ENCODE data around the gene ZNF365. TPM values are rescaled to one million over a fixed set of nuclear protein-coding genes. Genes with fewer than 3 reads are reported as not detected.
"Not testable (repeated sequence)": the region's sequence is repeated elsewhere in the genome, so short reads cannot be mapped to it uniquely, and the experiment has no call there.

ZNF365 gene
- total RNA-seq, 1 donor from 2014 or later: not detected

GRCh38 chr10:62343000-62343399, 31.2 kb upstream of the ZNF365 start:
- Mint-ChIP-seq H3K27ac (no peak overlapping the region), H3K4me1 (ENCODE audit: low read depth) (no peaks in the 10 kb centered on the region), H3K36me3 (ENCODE audit: insufficient read depth) (peaks cover 1% of the 10 kb centered on the region), H3K9me3 (ENCODE audit: low read depth) (peaks cover 29% of the 10 kb centered on the region), H3K27me3 (no peaks in the 10 kb centered on the region), H3K4me3 (ENCODE audit: low read depth) (no peak overlapping the region)
- DNase-seq (ENCODE audit: low spot score, unreplicated experiment): no peak
- TF ChIP-seq CTCF (IDR thresholded peaks at IDR 0.05; ENCODE audit: unreplicated experiment): no peak

- TF ChIP-seq CTCF (IDR thresholded peaks at IDR 0.05; ENCODE audit: unreplicated experiment): no peak
- H3K9me3 Mint-ChIP-seq (ENCODE audit: low read depth): peaks cover 40% of the 10 kb centered on the region
- no peak overlapping the region for H3K4me3 Mint-ChIP-seq (ENCODE audit: low read depth)
- DNase-seq (ENCODE audit: low spot score, unreplicated experiment): no peak
- no peaks in the 10 kb centered on the region for H3K4me1 Mint-ChIP-seq (ENCODE audit: low read depth)
- H3K27ac Mint-ChIP-seq: no peak overlapping the region
- H3K27me3 Mint-ChIP-seq: no peaks in the 10 kb centered on the region
- H3K36me3 Mint-ChIP-seq (ENCODE audit: insufficient read depth): peaks cover 1% of the 10 kb centered on the region
Measured at GRCh38 chr10:62348029-62348428, 26.1 kb upstream of the ZNF365 start.

GRCh38 chr10:62352356-62352970, 21.7 kb upstream of the ZNF365 start:
- TF ChIP-seq CTCF (IDR thresholded peaks at IDR 0.05; ENCODE audit: unreplicated experiment): no peak
- Mint-ChIP-seq H3K36me3 (ENCODE audit: insufficient read depth) (no peaks in the 10 kb centered on the region), H3K4me1 (ENCODE audit: low read depth) (no peaks in the 10 kb centered on the region), H3K27me3 (no peaks in the 10 kb centered on the region), H3K27ac (no peak overlapping the region), H3K4me3 (ENCODE audit: low read depth) (no peak overlapping the region), H3K9me3 (ENCODE audit: low read depth) (peaks cover 39% of the 10 kb centered on the region)
- no peak for DNase-seq (ENCODE audit: low spot score, unreplicated experiment)

GRCh38 chr10:62354916-62355315, 19.3 kb upstream of the ZNF365 start:
- no peaks in the 10 kb centered on the region for H3K27me3 Mint-ChIP-seq
- H3K4me1 Mint-ChIP-seq (ENCODE audit: low read depth): no peaks in the 10 kb centered on the region
- no peak overlapping the region for H3K27ac Mint-ChIP-seq
- no peak for DNase-seq (ENCODE audit: low spot score, unreplicated experiment)
- H3K36me3 Mint-ChIP-seq (ENCODE audit: insufficient read depth): no peaks in the 10 kb centered on the region
- H3K9me3 Mint-ChIP-seq (ENCODE audit: low read depth): peaks cover 28% of the 10 kb centered on the region
- TF ChIP-seq CTCF (IDR thresholded peaks at IDR 0.05; ENCODE audit: unreplicated experiment): no peak
- H3K4me3 Mint-ChIP-seq (ENCODE audit: low read depth): no peak overlapping the region

- Mint-ChIP-seq H3K27me3 (no peaks in the 10 kb centered on the region), H3K36me3 (ENCODE audit: insufficient read depth) (no peaks in the 10 kb centered on the region), H3K4me1 (ENCODE audit: low read depth) (no peaks in the 10 kb centered on the region), H3K27ac (no peak overlapping the region), H3K4me3 (ENCODE audit: low read depth) (no peak overlapping the region), H3K9me3 (ENCODE audit: low read depth) (peaks cover 18% of the 10 kb centered on the region)
- TF ChIP-seq CTCF (IDR thresholded peaks at IDR 0.05; ENCODE audit: unreplicated experiment): no peak
- DNase-seq (ENCODE audit: low spot score, unreplicated experiment): no peak
Measured at GRCh38 chr10:62356447-62356846, 17.7 kb upstream of the ZNF365 start.

GRCh38 chr10:62358151-62358550, 16.0 kb upstream of the ZNF365 start:
- not testable (repeated sequence) for H3K27ac Mint-ChIP-seq; DNase-seq (ENCODE audit: low spot score, unreplicated experiment); H3K27me3 Mint-ChIP-seq; H3K4me3 Mint-ChIP-seq (ENCODE audit: low read depth); H3K36me3 Mint-ChIP-seq (ENCODE audit: insufficient read depth); H3K4me1 Mint-ChIP-seq (ENCODE audit: low read depth)
- H3K9me3 Mint-ChIP-seq (ENCODE audit: low read depth): peaks cover 12% of the 10 kb centered on the region

Measured in progenitor cell of endocrine pancreas (in vitro differentiated cells).